WTC11 (cell line): Measurements from ENCODE around the gene ZSCAN9. TPM values are rescaled to one million over a fixed set of nuclear protein-coding genes. Genes with fewer than 3 reads are reported as not detected.

Experiments
- ATF1 ChIP-seq: sonication (generic); formaldehyde crosslinking; IDR thresholded peaks from 2 replicates; pipeline ENCODE4 v1.8.1; 2023; ENCODE audit warnings: mild to moderate bottlenecking, moderate library complexity, missing genetic modification reagents
- CREM ChIP-seq: sonication (generic); formaldehyde crosslinking; IDR thresholded peaks from 2 replicates; pipeline ENCODE4 v1.8.1; 2022; ENCODE audit warnings: mild to moderate bottlenecking, missing genetic modification reagents, moderate library complexity
- MXD4 ChIP-seq: fragments of 250-450 bp; sonication (Bioruptor Pico); IDR thresholded peaks from 2 replicates; pipeline ENCODE4 v1.8.0; 2021; ENCODE audit warnings: mild to moderate bottlenecking, moderate library complexity, borderline replicate concordance
- NFE2L1 ChIP-seq: sonication (generic); formaldehyde crosslinking; IDR thresholded peaks from 2 replicates; pipeline ENCODE4 v1.8.1; 2023; ENCODE audit warnings: missing genetic modification reagents
- NFYB ChIP-seq: sonication (generic); formaldehyde crosslinking; conservative IDR thresholded peaks from 2 replicates; pipeline ENCODE4 v1.8.0; 2022; ENCODE audit warnings: low read depth, missing genetic modification reagents
- RELA ChIP-seq: sonication (generic); formaldehyde crosslinking; IDR thresholded peaks from 2 replicates; pipeline ENCODE4 v1.8.1; 2022; ENCODE audit warnings: missing genetic modification reagents, mild to moderate bottlenecking, borderline replicate concordance
- SMAD4 ChIP-seq: sonication (generic); formaldehyde crosslinking; IDR thresholded peaks from 2 replicates; pipeline ENCODE4 v1.8.0; 2022; ENCODE audit warnings: mild to moderate bottlenecking, missing genetic modification reagents
- TP53 ChIP-seq: sonication (generic); formaldehyde crosslinking; IDR thresholded peaks from 2 replicates; pipeline ENCODE4 v1.8.1; 2023; ENCODE audit warnings: mild to moderate bottlenecking, missing genetic modification reagents
- ZNF138 ChIP-seq: sonication (generic); formaldehyde crosslinking; conservative IDR thresholded peaks from 2 replicates; pipeline ENCODE4 v1.8.1; 2022; ENCODE audit warnings: mild to moderate bottlenecking, moderate library complexity, missing genetic modification reagents
- ZNF232 ChIP-seq: sonication (generic); formaldehyde crosslinking; IDR thresholded peaks from 2 replicates; pipeline ENCODE4 v1.8.0; 2022; ENCODE audit warnings: mild to moderate bottlenecking, missing genetic modification reagents
- ZNF263 ChIP-seq: sonication (generic); formaldehyde crosslinking; IDR thresholded peaks from 2 replicates; pipeline ENCODE4 v1.8.1; 2022; ENCODE audit warnings: low read depth, mild to moderate bottlenecking, moderate library complexity, missing genetic modification reagents
- ZNF317 ChIP-seq: sonication (generic); formaldehyde crosslinking; IDR thresholded peaks from 2 replicates; pipeline ENCODE4 v1.8.1; 2023; ENCODE audit warnings: low read depth, mild to moderate bottlenecking, moderate library complexity, missing genetic modification reagents, borderline replicate concordance
- total RNA-seq: library from RNA; stranded (reverse); gene quantifications from 3 replicates; pipeline ENCODE4 v1.2.3, GENCODE V29; 2021
- TF ChIP-seq, protein P1 (sequence below): sonication (generic); formaldehyde crosslinking; IDR thresholded peaks from 2 replicates; pipeline ENCODE4 v1.8.1; 2022; ENCODE audit warnings: missing genetic modification reagents, borderline replicate concordance
- TF ChIP-seq, protein P2 (sequence below): sonication (generic); formaldehyde crosslinking; IDR thresholded peaks from 2 replicates; pipeline ENCODE4 v1.8.0; 2023; ENCODE audit warnings: missing genetic modification reagents, mild to moderate bottlenecking, borderline replicate concordance
- TF ChIP-seq, protein P3 (sequence below): sonication (generic); formaldehyde crosslinking; IDR thresholded peaks from 2 replicates; pipeline ENCODE4 v1.8.1; 2023; ENCODE audit warnings: mild to moderate bottlenecking, missing genetic modification reagents
- TF ChIP-seq, protein P4 (sequence below): fragments of 250-450 bp; sonication (Bioruptor Pico); IDR thresholded peaks from 2 replicates; pipeline ENCODE4 v1.9.0; 2021; ENCODE audit warnings: mild to moderate bottlenecking
- TF ChIP-seq, protein P5 (sequence below): fragments of 250-450 bp; sonication (Bioruptor Pico); IDR thresholded peaks from 2 replicates; pipeline ENCODE4 v1.9.0; 2021; ENCODE audit warnings: mild to moderate bottlenecking, borderline replicate concordance
- TF ChIP-seq, protein P6 (sequence below): fragments of 250-450 bp; sonication (Bioruptor Pico); IDR thresholded peaks from 2 replicates; pipeline ENCODE4 v1.8.0; 2021; ENCODE audit warnings: mild to moderate bottlenecking
- TF ChIP-seq, protein P7 (sequence below): sonication (generic); formaldehyde crosslinking; IDR thresholded peaks from 2 replicates; pipeline ENCODE4 v1.8.1; 2023; ENCODE audit warnings: mild to moderate bottlenecking, moderate library complexity, missing genetic modification reagents
- TF ChIP-seq, protein P8 (sequence below): fragments of 250-450 bp; sonication (Bioruptor Pico); IDR thresholded peaks from 2 replicates; pipeline ENCODE4 v1.9.0; 2021; ENCODE audit warnings: mild to moderate bottlenecking

Gene ZSCAN9
- total RNA-seq, 1 experiment from 2014 or later: 15.1 TPM

DNA sequence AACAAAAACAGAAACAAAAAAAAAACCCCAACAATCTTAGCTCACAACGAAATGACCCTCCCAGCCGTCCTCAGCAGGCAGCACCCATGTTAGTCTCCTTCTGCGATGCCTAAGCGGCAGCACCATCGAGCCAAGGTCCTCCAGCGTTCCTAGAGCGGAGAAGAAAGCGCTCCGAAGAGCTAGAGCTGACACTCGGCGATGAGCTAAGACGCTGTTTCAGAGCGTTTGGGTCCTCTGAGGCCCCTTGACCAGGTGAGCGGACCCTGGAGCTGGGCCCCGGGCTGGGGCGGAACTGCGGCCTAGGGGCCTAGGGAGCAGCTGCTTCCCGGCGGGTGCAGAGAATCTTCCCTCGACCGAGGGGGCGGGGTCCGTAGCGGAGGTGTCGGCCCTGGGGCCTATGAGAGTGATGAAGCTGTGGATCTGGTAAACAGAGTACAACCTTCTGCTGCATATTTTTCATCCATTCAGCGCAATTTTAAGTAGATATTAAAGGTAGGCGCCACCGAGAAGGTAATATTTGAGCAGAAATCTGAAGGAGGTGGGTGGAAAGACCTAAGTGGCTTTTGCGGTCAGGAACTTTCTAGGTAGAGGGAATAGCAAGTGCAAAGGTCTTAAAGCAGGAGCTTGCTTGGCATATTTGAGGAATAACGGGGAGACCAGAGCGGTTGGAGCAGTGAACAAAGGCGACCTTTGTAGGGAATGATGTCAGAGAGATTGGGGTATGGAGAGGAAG lies 42.1 kb downstream of the ZSCAN9 start, which contains the start of gene ZSCAN26 (continued):
- TF ChIP-seq, protein P1, sequence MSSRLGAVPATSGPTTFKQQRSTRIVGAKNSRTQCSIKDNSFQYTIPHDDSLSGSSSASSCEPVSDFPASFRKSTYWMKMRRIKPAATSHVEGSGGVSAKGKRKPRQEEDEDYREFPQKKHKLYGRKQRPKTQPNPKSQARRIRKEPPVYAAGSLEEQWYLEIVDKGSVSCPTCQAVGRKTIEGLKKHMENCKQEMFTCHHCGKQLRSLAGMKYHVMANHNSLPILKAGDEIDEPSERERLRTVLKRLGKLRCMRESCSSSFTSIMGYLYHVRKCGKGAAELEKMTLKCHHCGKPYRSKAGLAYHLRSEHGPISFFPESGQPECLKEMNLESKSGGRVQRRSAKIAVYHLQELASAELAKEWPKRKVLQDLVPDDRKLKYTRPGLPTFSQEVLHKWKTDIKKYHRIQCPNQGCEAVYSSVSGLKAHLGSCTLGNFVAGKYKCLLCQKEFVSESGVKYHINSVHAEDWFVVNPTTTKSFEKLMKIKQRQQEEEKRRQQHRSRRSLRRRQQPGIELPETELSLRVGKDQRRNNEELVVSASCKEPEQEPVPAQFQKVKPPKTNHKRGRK (CRISPR knock-in tag): no peak
- TF ChIP-seq NFYB (CRISPR knock-in tag): no peak
- TF ChIP-seq ZNF232 (CRISPR knock-in tag): no peak
- TF ChIP-seq ZNF317 (CRISPR knock-in tag): no peak
- TF ChIP-seq, protein P2, sequence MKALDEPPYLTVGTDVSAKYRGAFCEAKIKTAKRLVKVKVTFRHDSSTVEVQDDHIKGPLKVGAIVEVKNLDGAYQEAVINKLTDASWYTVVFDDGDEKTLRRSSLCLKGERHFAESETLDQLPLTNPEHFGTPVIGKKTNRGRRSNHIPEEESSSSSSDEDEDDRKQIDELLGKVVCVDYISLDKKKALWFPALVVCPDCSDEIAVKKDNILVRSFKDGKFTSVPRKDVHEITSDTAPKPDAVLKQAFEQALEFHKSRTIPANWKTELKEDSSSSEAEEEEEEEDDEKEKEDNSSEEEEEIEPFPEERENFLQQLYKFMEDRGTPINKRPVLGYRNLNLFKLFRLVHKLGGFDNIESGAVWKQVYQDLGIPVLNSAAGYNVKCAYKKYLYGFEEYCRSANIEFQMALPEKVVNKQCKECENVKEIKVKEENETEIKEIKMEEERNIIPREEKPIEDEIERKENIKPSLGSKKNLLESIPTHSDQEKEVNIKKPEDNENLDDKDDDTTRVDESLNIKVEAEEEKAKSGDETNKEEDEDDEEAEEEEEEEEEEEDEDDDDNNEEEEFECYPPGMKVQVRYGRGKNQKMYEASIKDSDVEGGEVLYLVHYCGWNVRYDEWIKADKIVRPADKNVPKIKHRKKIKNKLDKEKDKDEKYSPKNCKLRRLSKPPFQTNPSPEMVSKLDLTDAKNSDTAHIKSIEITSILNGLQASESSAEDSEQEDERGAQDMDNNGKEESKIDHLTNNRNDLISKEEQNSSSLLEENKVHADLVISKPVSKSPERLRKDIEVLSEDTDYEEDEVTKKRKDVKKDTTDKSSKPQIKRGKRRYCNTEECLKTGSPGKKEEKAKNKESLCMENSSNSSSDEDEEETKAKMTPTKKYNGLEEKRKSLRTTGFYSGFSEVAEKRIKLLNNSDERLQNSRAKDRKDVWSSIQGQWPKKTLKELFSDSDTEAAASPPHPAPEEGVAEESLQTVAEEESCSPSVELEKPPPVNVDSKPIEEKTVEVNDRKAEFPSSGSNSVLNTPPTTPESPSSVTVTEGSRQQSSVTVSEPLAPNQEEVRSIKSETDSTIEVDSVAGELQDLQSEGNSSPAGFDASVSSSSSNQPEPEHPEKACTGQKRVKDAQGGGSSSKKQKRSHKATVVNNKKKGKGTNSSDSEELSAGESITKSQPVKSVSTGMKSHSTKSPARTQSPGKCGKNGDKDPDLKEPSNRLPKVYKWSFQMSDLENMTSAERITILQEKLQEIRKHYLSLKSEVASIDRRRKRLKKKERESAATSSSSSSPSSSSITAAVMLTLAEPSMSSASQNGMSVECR (CRISPR knock-in tag): peak; percentile 70; the same call in 1 of the 2 replicates
- TF ChIP-seq SMAD4 (CRISPR knock-in tag): no peak
- TF ChIP-seq, protein P3, sequence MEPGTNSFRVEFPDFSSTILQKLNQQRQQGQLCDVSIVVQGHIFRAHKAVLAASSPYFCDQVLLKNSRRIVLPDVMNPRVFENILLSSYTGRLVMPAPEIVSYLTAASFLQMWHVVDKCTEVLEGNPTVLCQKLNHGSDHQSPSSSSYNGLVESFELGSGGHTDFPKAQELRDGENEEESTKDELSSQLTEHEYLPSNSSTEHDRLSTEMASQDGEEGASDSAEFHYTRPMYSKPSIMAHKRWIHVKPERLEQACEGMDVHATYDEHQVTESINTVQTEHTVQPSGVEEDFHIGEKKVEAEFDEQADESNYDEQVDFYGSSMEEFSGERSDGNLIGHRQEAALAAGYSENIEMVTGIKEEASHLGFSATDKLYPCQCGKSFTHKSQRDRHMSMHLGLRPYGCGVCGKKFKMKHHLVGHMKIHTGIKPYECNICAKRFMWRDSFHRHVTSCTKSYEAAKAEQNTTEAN (CRISPR knock-in tag): no peak
- TF ChIP-seq CREM (CRISPR knock-in tag): peak; percentile 42; the same call in 1 of the 2 replicates
- TF ChIP-seq TP53 (CRISPR knock-in tag): no peak
- no peak for TF ChIP-seq MXD4 (CRISPR knock-in tag)
- no peak for TF ChIP-seq ZNF138 (CRISPR knock-in tag)
- TF ChIP-seq ATF1 (CRISPR knock-in tag): no peak
- TF ChIP-seq, protein P4, sequence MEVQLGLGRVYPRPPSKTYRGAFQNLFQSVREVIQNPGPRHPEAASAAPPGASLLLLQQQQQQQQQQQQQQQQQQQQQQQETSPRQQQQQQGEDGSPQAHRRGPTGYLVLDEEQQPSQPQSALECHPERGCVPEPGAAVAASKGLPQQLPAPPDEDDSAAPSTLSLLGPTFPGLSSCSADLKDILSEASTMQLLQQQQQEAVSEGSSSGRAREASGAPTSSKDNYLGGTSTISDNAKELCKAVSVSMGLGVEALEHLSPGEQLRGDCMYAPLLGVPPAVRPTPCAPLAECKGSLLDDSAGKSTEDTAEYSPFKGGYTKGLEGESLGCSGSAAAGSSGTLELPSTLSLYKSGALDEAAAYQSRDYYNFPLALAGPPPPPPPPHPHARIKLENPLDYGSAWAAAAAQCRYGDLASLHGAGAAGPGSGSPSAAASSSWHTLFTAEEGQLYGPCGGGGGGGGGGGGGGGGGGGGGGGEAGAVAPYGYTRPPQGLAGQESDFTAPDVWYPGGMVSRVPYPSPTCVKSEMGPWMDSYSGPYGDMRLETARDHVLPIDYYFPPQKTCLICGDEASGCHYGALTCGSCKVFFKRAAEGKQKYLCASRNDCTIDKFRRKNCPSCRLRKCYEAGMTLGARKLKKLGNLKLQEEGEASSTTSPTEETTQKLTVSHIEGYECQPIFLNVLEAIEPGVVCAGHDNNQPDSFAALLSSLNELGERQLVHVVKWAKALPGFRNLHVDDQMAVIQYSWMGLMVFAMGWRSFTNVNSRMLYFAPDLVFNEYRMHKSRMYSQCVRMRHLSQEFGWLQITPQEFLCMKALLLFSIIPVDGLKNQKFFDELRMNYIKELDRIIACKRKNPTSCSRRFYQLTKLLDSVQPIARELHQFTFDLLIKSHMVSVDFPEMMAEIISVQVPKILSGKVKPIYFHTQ: no peak
- 0 out of 2 replicates have a peak, but pooled peaks have one; percentile 47 for TF ChIP-seq NFE2L1
- no peak for TF ChIP-seq ZNF263
- TF ChIP-seq, protein P5, sequence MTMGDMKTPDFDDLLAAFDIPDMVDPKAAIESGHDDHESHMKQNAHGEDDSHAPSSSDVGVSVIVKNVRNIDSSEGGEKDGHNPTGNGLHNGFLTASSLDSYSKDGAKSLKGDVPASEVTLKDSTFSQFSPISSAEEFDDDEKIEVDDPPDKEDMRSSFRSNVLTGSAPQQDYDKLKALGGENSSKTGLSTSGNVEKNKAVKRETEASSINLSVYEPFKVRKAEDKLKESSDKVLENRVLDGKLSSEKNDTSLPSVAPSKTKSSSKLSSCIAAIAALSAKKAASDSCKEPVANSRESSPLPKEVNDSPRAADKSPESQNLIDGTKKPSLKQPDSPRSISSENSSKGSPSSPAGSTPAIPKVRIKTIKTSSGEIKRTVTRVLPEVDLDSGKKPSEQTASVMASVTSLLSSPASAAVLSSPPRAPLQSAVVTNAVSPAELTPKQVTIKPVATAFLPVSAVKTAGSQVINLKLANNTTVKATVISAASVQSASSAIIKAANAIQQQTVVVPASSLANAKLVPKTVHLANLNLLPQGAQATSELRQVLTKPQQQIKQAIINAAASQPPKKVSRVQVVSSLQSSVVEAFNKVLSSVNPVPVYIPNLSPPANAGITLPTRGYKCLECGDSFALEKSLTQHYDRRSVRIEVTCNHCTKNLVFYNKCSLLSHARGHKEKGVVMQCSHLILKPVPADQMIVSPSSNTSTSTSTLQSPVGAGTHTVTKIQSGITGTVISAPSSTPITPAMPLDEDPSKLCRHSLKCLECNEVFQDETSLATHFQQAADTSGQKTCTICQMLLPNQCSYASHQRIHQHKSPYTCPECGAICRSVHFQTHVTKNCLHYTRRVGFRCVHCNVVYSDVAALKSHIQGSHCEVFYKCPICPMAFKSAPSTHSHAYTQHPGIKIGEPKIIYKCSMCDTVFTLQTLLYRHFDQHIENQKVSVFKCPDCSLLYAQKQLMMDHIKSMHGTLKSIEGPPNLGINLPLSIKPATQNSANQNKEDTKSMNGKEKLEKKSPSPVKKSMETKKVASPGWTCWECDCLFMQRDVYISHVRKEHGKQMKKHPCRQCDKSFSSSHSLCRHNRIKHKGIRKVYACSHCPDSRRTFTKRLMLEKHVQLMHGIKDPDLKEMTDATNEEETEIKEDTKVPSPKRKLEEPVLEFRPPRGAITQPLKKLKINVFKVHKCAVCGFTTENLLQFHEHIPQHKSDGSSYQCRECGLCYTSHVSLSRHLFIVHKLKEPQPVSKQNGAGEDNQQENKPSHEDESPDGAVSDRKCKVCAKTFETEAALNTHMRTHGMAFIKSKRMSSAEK (CRISPR knock-in tag): no peak
- TF ChIP-seq, protein P6, sequence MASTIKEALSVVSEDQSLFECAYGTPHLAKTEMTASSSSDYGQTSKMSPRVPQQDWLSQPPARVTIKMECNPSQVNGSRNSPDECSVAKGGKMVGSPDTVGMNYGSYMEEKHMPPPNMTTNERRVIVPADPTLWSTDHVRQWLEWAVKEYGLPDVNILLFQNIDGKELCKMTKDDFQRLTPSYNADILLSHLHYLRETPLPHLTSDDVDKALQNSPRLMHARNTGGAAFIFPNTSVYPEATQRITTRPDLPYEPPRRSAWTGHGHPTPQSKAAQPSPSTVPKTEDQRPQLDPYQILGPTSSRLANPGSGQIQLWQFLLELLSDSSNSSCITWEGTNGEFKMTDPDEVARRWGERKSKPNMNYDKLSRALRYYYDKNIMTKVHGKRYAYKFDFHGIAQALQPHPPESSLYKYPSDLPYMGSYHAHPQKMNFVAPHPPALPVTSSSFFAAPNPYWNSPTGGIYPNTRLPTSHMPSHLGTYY (CRISPR knock-in tag): no peak
- TF ChIP-seq, protein P7, sequence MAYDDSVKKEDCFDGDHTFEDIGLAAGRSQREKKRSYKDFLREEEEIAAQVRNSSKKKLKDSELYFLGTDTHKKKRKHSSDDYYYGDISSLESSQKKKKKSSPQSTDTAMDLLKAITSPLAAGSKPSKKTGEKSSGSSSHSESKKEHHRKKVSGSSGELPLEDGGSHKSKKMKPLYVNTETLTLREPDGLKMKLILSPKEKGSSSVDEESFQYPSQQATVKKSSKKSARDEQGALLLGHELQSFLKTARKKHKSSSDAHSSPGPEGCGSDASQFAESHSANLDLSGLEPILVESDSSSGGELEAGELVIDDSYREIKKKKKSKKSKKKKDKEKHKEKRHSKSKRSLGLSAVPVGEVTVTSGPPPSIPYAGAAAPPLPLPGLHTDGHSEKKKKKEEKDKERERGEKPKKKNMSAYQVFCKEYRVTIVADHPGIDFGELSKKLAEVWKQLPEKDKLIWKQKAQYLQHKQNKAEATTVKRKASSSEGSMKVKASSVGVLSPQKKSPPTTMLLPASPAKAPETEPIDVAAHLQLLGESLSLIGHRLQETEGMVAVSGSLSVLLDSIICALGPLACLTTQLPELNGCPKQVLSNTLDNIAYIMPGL (CRISPR knock-in tag): peak; percentile 67
- no peak for TF ChIP-seq RELA (CRISPR knock-in tag)
- TF ChIP-seq, protein P8, sequence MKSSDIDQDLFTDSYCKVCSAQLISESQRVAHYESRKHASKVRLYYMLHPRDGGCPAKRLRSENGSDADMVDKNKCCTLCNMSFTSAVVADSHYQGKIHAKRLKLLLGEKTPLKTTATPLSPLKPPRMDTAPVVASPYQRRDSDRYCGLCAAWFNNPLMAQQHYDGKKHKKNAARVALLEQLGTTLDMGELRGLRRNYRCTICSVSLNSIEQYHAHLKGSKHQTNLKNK: no peak
